ENCODE measurements around the gene AFAP1L2. TPM values are rescaled to one million over a fixed set of nuclear protein-coding genes. Genes with fewer than 3 reads are reported as not detected.

Gene AFAP1L2
- total RNA-seq, 1 donor from 2014 or later, result 4.8 TPM

DNA sequence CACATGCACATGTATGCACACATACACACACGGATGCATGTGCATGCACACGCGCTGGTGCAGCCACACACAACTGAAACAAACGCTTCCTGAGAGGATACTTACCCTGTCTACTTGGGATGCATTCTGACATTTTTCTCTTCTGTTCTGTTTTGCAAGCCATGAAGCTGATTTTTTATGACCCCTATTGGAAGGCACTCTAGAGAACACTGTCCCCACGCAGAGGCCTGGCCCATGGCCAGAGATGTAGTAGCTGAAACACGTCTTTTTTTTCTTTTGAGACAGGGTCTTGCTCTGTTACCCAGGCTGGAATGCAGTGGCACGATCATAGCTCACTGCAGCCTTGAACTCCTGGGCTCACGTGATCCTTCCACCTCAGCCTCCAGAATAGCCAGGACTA, 117.4 kb downstream of the AFAP1L2 start:
- Histone ChIP-seq H4K20me1 (ENCODE audit: low read depth) (no peaks in the 10 kb centered on the region), H3K36me3 (no peaks in the 10 kb centered on the region), H3F3A (ENCODE audit: low read depth) (no peaks in the 10 kb centered on the region), H3K4me1 (no peaks in the 10 kb centered on the region), H3K27me3 (no peaks in the 10 kb centered on the region), H3K9me3 (ENCODE audit: low read depth) (no peaks in the 10 kb centered on the region), H3K9ac (no peak overlapping the region), H3K4me3 (no peak overlapping the region), H2AFZ (replicated peaks) (no peak overlapping the region), H3K27ac (no peak overlapping the region), H3K79me2 (ENCODE audit: low read depth) (no peaks in the 10 kb centered on the region), H3K4me2 (no peak overlapping the region)
- TF ChIP-seq EZH2phosphoT487 (IDR thresholded peaks at IDR 0.05) (no peak), EZH2 (IDR thresholded peaks at IDR 0.05) (no peak)
- TF ChIP-seq, protein P1, sequence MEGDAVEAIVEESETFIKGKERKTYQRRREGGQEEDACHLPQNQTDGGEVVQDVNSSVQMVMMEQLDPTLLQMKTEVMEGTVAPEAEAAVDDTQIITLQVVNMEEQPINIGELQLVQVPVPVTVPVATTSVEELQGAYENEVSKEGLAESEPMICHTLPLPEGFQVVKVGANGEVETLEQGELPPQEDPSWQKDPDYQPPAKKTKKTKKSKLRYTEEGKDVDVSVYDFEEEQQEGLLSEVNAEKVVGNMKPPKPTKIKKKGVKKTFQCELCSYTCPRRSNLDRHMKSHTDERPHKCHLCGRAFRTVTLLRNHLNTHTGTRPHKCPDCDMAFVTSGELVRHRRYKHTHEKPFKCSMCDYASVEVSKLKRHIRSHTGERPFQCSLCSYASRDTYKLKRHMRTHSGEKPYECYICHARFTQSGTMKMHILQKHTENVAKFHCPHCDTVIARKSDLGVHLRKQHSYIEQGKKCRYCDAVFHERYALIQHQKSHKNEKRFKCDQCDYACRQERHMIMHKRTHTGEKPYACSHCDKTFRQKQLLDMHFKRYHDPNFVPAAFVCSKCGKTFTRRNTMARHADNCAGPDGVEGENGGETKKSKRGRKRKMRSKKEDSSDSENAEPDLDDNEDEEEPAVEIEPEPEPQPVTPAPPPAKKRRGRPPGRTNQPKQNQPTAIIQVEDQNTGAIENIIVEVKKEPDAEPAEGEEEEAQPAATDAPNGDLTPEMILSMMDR (IDR thresholded peaks at IDR 0.05), result no peak
- Mint-ChIP-seq H3K36me3 (peaks cover 4% of the 10 kb centered on the region), H3K4me3 (no peak overlapping the region), H3K27ac (peak overlapping the region; percentile 83), H3K27me3 (ENCODE audit: insufficient read depth, low read depth) (peaks cover 5% of the 10 kb centered on the region), H3K9me3 (no peaks in the 10 kb centered on the region), H3K4me1 (peaks cover 2% of the 10 kb centered on the region)
- no peak for DNase-seq (ENCODE audit: low spot score)

- DNase-seq (ENCODE audit: low spot score), result no peak
- Histone ChIP-seq H3K79me2 (ENCODE audit: low read depth) (no peaks in the 10 kb centered on the region), H3K4me2 (no peak overlapping the region), H3K9ac (no peak overlapping the region), H3K4me3 (no peak overlapping the region), H3K27me3 (no peaks in the 10 kb centered on the region), H3F3A (ENCODE audit: low read depth) (no peaks in the 10 kb centered on the region), H2AFZ (replicated peaks) (no peak overlapping the region), H4K20me1 (ENCODE audit: low read depth) (no peaks in the 10 kb centered on the region), H3K36me3 (no peaks in the 10 kb centered on the region), H3K27ac (no peak overlapping the region), H3K4me1 (no peaks in the 10 kb centered on the region), H3K9me3 (ENCODE audit: low read depth) (no peaks in the 10 kb centered on the region)
- H3K36me3 Mint-ChIP-seq, result peaks cover 4% of the 10 kb centered on the region
- TF ChIP-seq, protein P1 (IDR thresholded peaks at IDR 0.05), result no peak
- TF ChIP-seq EZH2 (IDR thresholded peaks at IDR 0.05) (no peak), EZH2phosphoT487 (IDR thresholded peaks at IDR 0.05) (no peak)
- no peaks in the 10 kb centered on the region for H3K9me3 Mint-ChIP-seq
- H3K27me3 Mint-ChIP-seq (ENCODE audit: insufficient read depth, low read depth), result peaks cover 6% of the 10 kb centered on the region
- peaks cover 2% of the 10 kb centered on the region for H3K4me1 Mint-ChIP-seq
- no peak overlapping the region for H3K4me3 Mint-ChIP-seq
- H3K27ac Mint-ChIP-seq, result no peak overlapping the region
Observed at GRCh38 chr10:114285961-114286441, 118.3 kb downstream of the AFAP1L2 start.

DNA sequence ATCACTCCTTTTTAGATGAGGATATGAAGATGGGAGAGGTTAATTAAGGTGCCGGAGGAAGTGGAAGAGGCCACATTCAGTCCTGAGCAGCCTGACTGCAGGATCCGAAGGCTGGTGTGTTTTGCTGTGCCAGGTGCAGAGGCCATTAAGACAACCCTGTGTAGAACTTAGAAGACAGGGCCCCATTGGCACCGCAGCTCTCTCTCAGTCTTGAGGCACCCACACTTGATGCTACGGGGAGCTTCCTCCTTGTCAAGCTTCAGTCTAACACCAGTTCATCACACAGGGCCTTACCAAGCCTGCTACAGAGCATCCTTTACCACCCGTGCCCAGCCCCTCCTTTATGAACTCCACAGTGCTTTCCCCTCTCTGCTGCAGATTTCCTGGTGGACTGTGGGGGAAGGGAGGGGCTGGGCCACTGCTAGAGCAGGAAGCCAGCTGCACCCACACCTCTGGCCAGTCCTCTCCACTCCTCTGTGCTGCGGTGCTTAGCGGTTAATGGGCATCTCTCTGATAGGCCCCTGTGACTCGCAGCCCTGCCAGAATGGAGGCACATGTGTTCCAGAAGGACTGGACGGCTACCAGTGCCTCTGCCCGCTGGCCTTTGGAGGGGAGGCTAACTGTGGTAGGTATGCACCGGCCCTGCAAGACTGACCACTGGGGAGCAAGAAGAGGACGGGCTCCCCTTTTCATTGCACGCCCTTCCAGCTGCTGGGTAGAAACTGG, 119.8 kb downstream of the AFAP1L2 start:
- Mint-ChIP-seq H3K4me3 (no peak overlapping the region), H3K27me3 (ENCODE audit: insufficient read depth, low read depth) (peaks cover 3% of the 10 kb centered on the region), H3K27ac (no peak overlapping the region), H3K4me1 (peaks cover 2% of the 10 kb centered on the region), H3K9me3 (no peaks in the 10 kb centered on the region), H3K36me3 (no peaks in the 10 kb centered on the region)
- Histone ChIP-seq H3F3A (ENCODE audit: low read depth) (no peaks in the 10 kb centered on the region), H3K79me2 (ENCODE audit: low read depth) (no peaks in the 10 kb centered on the region), H3K27ac (no peak overlapping the region), H3K27me3 (no peaks in the 10 kb centered on the region), H3K4me3 (no peak overlapping the region), H3K9me3 (ENCODE audit: low read depth) (no peaks in the 10 kb centered on the region), H3K36me3 (no peaks in the 10 kb centered on the region), H3K4me2 (no peak overlapping the region), H3K9ac (no peak overlapping the region), H3K4me1 (no peaks in the 10 kb centered on the region), H4K20me1 (ENCODE audit: low read depth) (no peaks in the 10 kb centered on the region), H2AFZ (replicated peaks) (no peak overlapping the region)
- no peak for TF ChIP-seq EZH2 (IDR thresholded peaks at IDR 0.05)
- TF ChIP-seq EZH2phosphoT487 (IDR thresholded peaks at IDR 0.05), result no peak
- TF ChIP-seq, protein P1 (IDR thresholded peaks at IDR 0.05), result no peak
- no peak for DNase-seq (ENCODE audit: low spot score)

Measured in neural progenitor cell (in vitro differentiated cells).